KOPT-K1 (cell line): ENCODE data around the gene COPG1.

Source experiments
- H3K27ac ChIP-seq: fragments of 200-600 bp; sonication (generic); 2 replicates; pipeline ENCODE4 v1.5.1; 2016; ENCODE audit warnings: antibody characterized with exemption, mild to moderate bottlenecking, low read depth, low read length; ENCODE audit not compliant: poor library complexity, severe bottlenecking
- H3K36me3 ChIP-seq: fragments of 200-600 bp; sonication (generic); 2 replicates; pipeline ENCODE4 v1.5.1; 2017; ENCODE audit warnings: antibody characterized with exemption, mild to moderate bottlenecking, low read length, moderate library complexity; ENCODE audit not compliant: insufficient read depth
- H3K9me3 ChIP-seq: fragments of 200-600 bp; sonication (generic); 2 replicates; pipeline ENCODE4 v1.5.1; 2017; ENCODE audit warnings: antibody characterized with exemption, low read length, mild to moderate bottlenecking; ENCODE audit not compliant: insufficient read depth, poor library complexity, severe bottlenecking

COPG1 gene

DNA sequence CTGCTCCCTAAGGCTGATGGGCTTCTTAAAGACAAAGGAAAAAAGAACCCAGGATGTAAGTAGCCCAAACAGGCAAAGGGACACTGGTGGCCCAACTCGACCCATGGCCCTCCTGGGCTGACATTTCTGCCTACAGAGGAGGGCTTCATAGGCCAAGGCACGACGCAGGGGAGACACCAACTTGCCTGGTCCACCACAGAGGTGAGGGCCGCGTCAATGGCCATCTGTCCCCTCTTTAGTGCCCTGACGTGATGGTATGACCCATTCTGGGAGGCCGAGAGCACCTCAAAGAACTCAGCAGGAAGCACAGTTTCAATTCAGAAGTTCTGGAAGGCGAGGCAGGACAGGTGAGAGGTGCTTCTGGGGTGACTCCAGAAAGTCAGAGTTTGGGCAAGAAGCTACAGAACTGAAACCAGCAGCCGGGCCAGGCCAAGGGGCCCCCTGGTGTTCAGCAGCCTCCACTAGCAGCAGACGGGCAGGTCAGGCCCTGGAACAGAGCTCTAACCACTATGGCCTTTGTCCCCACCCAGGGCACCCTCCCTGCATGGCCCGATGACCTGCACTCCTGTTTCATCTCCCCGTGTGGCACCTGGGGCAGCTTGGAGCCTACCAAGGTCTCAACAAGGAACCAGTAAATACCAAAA, 74.4 kb downstream of the COPG1 start:
- H3K9me3 ChIP-seq, result no peaks in the 10 kb centered on the region
- no peak overlapping the region for H3K27ac ChIP-seq
- H3K36me3 ChIP-seq, result no peaks in the 10 kb centered on the region

DNA sequence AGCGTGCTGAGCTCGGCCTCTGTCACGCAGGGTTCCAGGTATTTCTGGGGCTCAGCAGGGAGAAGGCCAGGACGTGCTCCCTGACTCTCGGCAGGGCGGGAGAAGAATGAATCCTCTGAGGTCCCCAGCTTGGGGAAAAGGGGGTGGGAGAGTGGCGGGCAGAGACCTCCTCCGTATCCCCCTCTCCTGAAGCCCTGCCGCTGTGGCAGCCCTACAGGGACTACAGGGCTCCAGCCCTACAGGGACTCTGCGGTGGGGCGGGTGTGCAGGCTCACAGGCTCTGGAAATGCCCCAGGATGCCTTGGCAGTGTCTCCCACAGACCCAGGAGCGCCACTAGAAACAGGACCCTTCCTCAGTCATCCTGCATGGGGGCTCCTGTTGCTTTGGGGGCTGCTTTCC, 75.4 kb downstream of the COPG1 start:
- Histone ChIP-seq H3K36me3 (no peaks in the 10 kb centered on the region), H3K27ac (no peak overlapping the region), H3K9me3 (no peaks in the 10 kb centered on the region)

DNA sequence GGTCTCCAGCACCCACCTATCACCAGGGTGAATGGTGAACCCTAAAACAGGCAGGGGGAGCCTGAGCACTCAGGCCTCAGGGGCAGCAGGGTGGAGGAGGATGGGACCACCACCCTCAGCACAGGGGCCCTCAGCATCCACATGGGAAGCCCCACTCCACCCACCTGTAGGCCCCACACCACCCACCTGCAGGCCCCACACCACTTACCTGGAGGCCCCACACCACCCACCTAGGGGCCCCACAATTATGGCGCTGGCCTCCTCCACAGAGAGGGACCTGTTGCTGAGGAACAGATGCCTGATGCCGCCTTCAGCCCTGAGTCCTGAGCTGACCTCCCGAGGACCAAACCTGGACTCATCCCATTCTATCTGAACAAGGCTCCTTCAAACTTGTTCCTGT, 76.0 kb downstream of the COPG1 start:
- H3K27ac ChIP-seq, result no peak overlapping the region
- no peaks in the 10 kb centered on the region for H3K9me3 ChIP-seq
- no peaks in the 10 kb centered on the region for H3K36me3 ChIP-seq

DNA sequence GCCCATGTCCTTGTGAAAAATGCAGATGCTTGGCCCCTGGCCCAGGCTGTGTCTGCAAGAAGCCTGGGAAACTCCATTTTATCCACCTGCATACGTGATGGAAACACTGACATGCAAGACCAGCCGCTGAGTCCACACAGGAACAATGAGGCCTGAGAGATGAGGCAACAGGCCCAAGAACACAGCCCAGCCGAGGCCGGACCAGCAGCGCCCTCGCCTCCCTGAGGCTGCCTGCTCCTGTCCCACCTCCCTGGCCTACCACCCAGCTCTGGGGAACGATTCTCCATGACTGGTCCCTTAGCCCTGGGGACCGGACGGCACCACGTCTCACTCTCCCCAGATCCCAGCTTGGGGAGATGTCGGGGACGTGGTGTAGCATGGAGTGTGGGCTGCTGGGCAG, 76.7 kb downstream of the COPG1 start:
- Histone ChIP-seq H3K27ac (no peak overlapping the region), H3K36me3 (no peaks in the 10 kb centered on the region), H3K9me3 (no peaks in the 10 kb centered on the region)

DNA sequence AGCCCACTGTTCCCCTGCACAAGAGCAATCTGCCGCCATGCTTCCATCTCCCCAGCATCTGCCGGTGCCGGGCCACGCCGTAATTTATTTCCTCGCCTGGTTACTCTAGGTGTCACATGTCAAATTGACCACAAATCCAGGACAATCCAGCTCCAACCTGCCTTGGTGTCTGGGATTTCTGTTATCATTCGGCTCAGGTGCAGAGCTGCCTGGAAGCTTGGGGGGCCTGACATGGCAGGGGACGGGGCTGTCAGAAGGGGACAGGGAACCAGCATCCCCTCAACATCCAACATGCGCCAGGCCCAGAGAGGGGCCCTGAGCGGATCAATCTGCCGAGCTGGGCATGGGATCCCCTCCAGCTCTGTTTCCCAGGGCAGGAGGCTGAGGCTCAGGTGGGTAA, 77.2 kb downstream of the COPG1 start:
- no peaks in the 10 kb centered on the region for H3K36me3 ChIP-seq
- H3K27ac ChIP-seq, result no peak overlapping the region
- H3K9me3 ChIP-seq, result no peaks in the 10 kb centered on the region
